Stimulated activated effector memory CD8-positive, alpha-beta T cell treated with anti-CD3 and anti-CD28 coated beads, Interleukin-12 subunit alpha, Interleukin-12 subunit beta, amount 100 ng/mL, for 72 hours (primary cell): ENCODE measurements around the gene SLC4A1AP.
"Not testable (repeated sequence)": the region's sequence is repeated elsewhere in the genome, so short reads cannot be mapped to it uniquely, and the experiment has no call there.

ENCODE experiments used
- ATAC-seq: fragments of 150-1000 bp; cut with Tn5 transposase; 2 replicates; pipeline ENCODE4 v1.10.0; 2021
- DNase-seq, 2 donors: peaks; one replicate each; pipeline ENCODE4 v3.0.0; 2021 to 2022; ENCODE audit warnings: low spot score in 2 of 2
- H3K27ac Mint-ChIP-seq: one replicate; pipeline ENCODE4 v1.8.0; 2022; ENCODE audit warnings: mild to moderate bottlenecking, mixed read lengths
- H3K36me3 Mint-ChIP-seq: one replicate; pipeline ENCODE4 v1.8.0; 2022; ENCODE audit warnings: mild to moderate bottlenecking, mixed read lengths
- H3K4me1 Mint-ChIP-seq: one replicate; pipeline ENCODE4 v1.8.0; 2022; ENCODE audit warnings: mixed read lengths
- H3K4me3 Mint-ChIP-seq: one replicate; pipeline ENCODE4 v1.8.0; 2022; ENCODE audit warnings: mild to moderate bottlenecking, mixed read lengths
- H3K9me3 Mint-ChIP-seq: one replicate; pipeline ENCODE4 v1.8.0; 2022; ENCODE audit warnings: mixed read lengths

SLC4A1AP gene

DNA sequence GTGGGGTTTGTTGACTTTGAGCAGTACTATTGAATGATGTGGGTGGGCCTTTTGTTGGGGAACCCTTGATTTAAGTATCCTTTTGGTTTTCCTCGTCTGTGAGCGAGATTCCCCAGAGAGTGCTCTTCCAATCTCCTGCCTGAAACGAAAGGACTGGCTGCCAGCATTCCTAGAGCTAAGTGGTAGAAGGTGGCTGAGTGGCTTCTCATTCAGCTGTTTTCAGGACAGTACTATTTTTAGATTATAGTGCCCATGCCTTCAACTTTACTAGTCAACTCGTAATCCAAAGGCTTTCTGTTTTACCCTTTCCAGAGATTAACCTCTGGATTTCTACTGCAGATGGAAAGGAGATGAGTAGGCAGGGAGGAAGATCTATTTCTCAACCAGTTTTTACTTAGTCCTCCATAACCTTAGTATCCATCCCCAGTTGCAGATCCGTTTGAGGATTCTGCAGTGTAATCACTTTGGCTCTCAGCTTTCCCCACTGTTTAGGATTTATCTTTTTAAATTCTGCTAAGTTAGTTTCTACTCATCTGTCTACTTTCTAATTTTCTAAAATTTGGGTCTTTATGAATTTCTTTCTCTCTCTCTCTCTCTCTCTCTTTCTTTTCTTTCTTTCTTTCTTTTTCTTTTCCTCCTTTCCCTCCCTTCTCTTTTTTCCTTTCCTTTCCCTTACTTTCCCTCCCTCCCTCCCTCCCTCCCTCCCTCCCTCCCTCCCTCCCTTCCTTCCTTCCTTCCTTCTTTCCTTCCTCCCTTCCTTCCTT lies 9.2 kb downstream of the SLC4A1AP start:
- no peaks in the 10 kb centered on the region for H3K9me3 Mint-ChIP-seq
- peak overlapping the region; percentile 9 for H3K27ac Mint-ChIP-seq
- DNase-seq (no peak), ATAC-seq (no peak)
- peaks cover 12% of the 10 kb centered on the region for H3K4me1 Mint-ChIP-seq
- peaks cover 100% of the 10 kb centered on the region for H3K36me3 Mint-ChIP-seq
- H3K4me3 Mint-ChIP-seq: no peak overlapping the region

DNA sequence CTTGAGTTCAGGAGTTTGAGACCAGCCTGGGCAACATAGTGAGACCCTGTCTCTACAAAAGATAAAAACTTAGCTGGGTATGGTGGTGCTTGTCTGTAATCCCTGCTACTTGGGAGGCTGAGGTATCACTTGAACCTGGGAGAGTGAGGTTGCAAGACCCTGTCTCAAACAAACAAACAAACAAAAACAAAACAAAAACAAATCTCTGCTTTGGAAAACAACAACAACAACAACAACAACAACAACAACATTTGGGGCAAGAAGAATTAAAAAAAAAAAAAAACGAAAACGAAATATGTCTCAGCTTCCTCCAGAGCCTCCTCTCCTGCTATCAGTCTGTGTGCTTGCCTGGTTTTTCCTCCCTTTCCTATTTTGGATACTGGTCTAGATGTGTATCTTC lies 16.9 kb downstream of the SLC4A1AP start:
- Mint-ChIP-seq H3K27ac (peak overlapping the region; percentile 95), H3K4me1 (peaks cover 47% of the 10 kb centered on the region), H3K36me3 (peaks cover 81% of the 10 kb centered on the region), H3K9me3 (no peaks in the 10 kb centered on the region), H3K4me3 (no peak overlapping the region)
- DNase-seq (peak in 1 of 2 donors; percentile 28), ATAC-seq (no peak)

DNA sequence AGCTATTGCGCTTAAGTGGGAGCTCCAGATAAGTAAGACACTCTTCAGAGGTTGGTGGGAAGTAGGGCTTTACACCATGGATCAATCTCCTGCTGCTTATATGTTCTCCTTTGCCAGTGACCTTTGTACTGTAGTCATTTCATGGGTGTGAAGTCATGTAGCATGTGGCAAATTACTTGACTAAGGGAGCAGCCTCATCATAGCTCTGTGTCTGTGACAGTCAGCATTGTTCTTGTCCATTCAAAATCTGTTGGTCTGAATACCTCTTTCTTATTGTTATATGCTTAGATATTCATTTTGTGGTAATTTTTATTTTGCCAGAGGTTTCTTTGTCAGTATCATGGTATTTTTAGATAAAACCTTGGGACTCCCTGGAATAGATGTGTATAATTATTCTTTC lies 18.2 kb downstream of the SLC4A1AP start:
- Mint-ChIP-seq H3K27ac (peak overlapping the region; percentile 95), H3K4me1 (peaks cover 48% of the 10 kb centered on the region), H3K36me3 (peaks cover 77% of the 10 kb centered on the region), H3K9me3 (no peaks in the 10 kb centered on the region), H3K4me3 (peak overlapping the region; percentile 26)
- ATAC-seq (peak; percentile 89), DNase-seq (peak in 1 of 2 donors; percentile 50)

DNA sequence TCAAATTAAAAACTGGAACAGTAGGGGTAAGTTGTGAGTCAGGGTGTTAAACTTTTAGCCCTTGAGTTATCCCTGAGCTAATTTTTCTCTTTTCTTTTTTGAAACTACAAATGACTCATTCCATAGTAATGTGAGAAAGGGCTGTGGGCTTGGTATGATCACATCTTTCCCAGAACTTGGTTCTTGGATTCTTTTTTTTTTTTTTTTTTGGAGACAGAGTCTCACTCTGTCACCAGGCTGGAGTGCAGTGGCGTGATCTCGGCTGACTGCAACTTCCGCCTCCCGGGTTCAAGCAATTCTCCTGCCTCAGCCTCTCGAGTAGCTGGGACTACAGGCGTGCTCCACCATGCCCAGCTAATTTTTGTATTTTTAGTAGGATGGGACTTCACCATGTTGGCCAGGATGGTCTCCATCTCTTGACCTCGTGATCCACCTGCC lies 18.7 kb downstream of the SLC4A1AP start:
- Mint-ChIP-seq H3K36me3 (peaks cover 73% of the 10 kb centered on the region), H3K27ac (peak overlapping the region; percentile 95), H3K4me3 (peak overlapping the region; percentile 26), H3K4me1 (peaks cover 48% of the 10 kb centered on the region)
- not testable (repeated sequence) for H3K9me3 Mint-ChIP-seq
- peak; percentile 83 for ATAC-seq
- peak in 1 of 2 donors; percentile 57 for DNase-seq

DNA sequence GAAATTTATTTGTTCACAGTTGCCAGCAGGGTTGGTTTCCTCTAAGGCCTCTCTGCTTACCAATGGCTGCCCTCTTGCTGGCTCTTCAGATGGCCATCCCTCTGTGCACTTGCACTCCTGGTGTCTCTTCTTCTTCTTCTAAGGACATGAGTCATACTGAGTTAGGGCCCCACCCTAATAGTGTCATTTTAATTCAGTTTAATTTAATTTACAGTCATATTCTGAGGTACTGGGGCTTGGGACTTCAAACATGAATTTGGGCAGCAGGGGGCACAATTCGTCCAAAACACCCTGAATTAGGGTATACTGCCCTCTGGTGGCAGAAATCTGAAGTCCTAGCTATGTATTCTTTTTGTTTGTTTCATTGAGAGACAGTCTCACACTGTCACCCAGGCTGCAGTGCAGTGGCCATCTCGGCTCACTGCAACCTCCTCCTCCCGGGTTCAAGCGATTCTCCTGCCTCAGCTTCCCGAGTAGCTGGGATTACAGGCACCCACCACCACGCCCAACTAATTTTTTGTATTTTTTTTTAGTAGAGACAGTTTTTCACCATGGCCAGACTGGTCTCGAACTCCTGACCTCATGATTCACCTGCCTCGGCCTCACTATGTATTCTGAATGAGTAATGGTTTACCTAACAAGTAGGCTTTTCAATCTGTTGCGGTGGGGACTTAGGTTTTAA lies 19.8 kb downstream of the SLC4A1AP start:
- Mint-ChIP-seq H3K4me1 (peaks cover 48% of the 10 kb centered on the region), H3K27ac (peak overlapping the region; percentile 95), H3K4me3 (peak overlapping the region; percentile 26), H3K36me3 (peaks cover 73% of the 10 kb centered on the region), H3K9me3 (no peaks in the 10 kb centered on the region)
- DNase-seq (peak; percentile 90 to 96), ATAC-seq (peak; percentile 74)

DNA sequence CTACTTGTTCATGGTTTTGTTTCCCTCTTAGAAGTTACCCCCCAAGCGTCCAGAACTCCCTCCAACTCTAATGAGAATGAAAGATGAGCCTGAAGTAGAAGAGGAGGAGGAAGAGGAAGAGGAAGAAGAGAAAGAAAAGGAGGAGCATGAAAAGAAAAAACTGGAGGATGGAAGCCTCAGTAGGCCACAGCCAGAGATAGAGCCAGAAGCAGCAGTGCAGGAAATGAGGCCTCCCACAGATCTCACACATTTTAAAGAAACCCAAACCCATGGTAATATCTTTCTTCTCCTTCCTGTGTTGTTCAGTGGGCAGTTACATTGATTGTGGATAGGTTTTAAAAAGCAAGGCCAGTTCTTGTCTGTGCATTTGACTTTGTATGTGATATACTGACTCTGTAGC lies 21.3 kb downstream of the SLC4A1AP start:
- H3K9me3 Mint-ChIP-seq: not testable (repeated sequence)
- Mint-ChIP-seq H3K27ac (peak overlapping the region; percentile 95), H3K36me3 (peaks cover 69% of the 10 kb centered on the region), H3K4me3 (peak overlapping the region; percentile 52), H3K4me1 (peaks cover 48% of the 10 kb centered on the region)
- peak in 1 of 2 donors; percentile 52 for DNase-seq
- ATAC-seq: peak; percentile 33

DNA sequence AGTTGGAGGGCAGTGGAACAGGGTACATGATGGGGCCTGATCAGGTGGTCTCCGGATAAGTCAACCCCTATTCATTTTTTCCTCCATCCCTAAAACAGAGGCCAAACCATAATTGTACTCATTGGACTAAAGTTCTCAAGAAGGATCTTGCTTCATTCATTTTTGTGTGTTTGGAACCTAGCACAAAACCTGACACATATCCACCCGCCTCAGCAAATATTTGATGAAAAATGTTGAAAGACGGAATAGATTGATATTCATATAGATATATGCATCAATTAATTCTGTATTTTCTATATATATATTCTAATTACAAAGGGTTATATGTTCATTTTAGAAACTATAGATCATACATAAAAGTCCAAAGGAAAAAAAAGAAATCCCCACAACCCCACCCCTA lies 21.9 kb downstream of the SLC4A1AP start:
- peak overlapping the region; percentile 52 for H3K4me3 Mint-ChIP-seq

DNA sequence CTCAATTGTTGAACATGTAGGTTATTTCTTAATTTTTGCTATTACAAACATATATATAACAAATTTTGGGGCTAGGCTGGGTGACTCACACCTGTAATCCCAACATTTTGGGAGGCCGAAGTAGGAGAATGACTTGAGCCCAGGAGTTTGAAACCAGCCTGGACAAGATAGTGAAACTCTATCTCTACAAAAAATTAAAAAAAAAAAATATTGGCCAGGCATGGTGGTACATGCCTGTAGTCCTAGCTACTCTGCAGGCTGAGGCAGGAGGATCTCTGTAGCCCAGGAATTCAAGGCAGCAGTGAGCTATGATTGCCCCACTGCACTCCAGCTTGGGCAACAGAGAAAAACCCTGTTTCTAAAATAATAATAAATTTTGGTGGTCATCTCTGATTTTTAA lies 23.5 kb downstream of the SLC4A1AP start:
- H3K27ac Mint-ChIP-seq: no peak overlapping the region
- no peak overlapping the region for H3K4me3 Mint-ChIP-seq
- DNase-seq: no peak
- no peaks in the 10 kb centered on the region for H3K9me3 Mint-ChIP-seq
- ATAC-seq: no peak
- H3K4me1 Mint-ChIP-seq: peaks cover 35% of the 10 kb centered on the region
- H3K36me3 Mint-ChIP-seq: peaks cover 75% of the 10 kb centered on the region

More for the DNA sequence above, 21.9 kb downstream of the SLC4A1AP start:
- H3K27ac Mint-ChIP-seq: peak overlapping the region; percentile 95
- ATAC-seq (no peak), DNase-seq (no peak)
- no peaks in the 10 kb centered on the region for H3K9me3 Mint-ChIP-seq
- H3K4me1 Mint-ChIP-seq: peaks cover 47% of the 10 kb centered on the region
- H3K36me3 Mint-ChIP-seq: peaks cover 66% of the 10 kb centered on the region

DNA sequence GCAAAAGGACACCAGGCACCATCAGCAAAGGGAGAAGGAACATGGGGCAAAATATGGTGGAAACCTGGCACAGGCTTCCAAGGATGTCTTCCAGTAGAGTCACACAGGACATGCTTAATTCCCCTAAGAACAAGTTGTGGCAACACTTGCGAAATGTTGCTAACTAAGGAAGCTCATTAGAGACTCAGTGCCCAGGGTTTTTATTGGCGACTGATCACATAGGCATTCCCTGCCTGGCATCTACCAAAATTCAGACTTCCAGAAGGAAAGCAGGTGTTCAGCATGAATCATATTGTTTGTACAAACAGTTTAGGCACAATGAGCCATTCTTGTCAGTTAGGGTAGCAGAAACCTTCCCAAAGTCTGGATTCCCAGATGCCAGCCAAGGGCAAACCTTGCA lies 25.7 kb downstream of the SLC4A1AP start:
- no peaks in the 10 kb centered on the region for H3K9me3 Mint-ChIP-seq
- H3K4me1 Mint-ChIP-seq: peaks cover 16% of the 10 kb centered on the region
- DNase-seq: peak in 1 of 2 donors; percentile 22
- H3K36me3 Mint-ChIP-seq: peaks cover 77% of the 10 kb centered on the region
- no peak overlapping the region for H3K4me3 Mint-ChIP-seq
- no peak for ATAC-seq
- H3K27ac Mint-ChIP-seq: no peak overlapping the region

DNA sequence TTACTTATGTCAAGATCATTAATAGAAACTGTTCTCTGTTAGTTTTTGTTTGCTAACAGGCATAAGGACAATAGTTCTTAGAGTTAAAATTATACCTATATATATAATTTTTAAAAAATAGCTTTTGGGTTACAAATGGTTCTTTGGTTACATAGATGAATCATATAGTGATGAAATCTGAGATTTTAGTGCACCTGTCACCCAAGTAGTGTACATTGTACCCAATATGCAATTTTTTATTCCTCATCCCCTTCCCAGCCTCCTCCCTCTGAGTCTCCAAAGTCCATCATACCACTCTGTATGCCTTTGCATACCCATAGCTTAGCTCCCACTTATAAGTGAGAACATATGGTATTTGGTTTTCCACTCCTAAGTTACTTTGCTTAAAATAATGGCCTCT lies 26.4 kb downstream of the SLC4A1AP start:
- DNase-seq (no peak), ATAC-seq (no peak)
- Mint-ChIP-seq H3K27ac (no peak overlapping the region), H3K36me3 (peaks cover 78% of the 10 kb centered on the region), H3K4me3 (no peak overlapping the region), H3K4me1 (peaks cover 10% of the 10 kb centered on the region), H3K9me3 (no peaks in the 10 kb centered on the region)

DNA sequence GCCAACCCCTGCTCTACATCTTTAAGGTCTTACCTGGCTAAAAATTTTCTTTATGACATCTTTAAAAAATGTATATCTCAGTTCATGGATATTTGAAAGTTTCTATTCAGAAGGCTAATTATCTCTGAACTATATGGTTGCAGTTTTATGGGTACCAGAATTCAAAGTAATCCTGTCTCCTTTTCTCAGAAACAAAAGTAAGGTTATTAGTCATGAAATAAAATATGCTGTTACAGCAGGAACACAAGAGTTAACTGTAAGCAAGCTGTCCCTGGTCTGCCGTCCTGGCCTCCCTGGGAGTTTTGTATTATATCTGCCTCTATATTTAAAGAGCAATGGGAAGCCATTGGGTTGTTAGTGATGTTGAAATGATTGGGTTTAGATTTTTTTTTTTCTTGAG lies 34.0 kb downstream of the SLC4A1AP start:
- Mint-ChIP-seq H3K36me3 (peaks cover 59% of the 10 kb centered on the region), H3K27ac (peak overlapping the region; percentile 69), H3K9me3 (no peaks in the 10 kb centered on the region), H3K4me1 (peaks cover 24% of the 10 kb centered on the region), H3K4me3 (peak overlapping the region; percentile 4)
- ATAC-seq (peak; percentile 66), DNase-seq (peak in 1 of 2 donors; percentile 40)

DNA sequence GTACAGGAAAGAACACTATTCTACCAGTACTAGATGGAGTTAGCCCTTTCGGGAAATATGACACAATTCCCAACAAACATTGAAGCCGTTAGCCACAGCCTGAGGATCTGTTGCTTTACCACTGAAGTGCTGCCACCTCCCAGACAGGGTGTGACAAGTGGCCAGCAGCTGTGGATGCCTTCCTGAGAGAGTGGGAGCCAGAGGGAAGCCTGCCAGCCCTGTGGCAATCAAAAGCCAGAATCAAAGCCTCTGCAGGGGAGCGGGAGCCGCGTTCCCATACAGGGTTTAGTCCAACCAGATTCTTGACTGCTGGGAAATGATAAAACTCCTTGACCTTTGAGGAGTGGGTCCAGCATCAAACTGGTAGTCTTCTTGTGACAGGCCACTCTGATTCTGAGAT lies 38.0 kb downstream of the SLC4A1AP start:
- peaks cover 50% of the 10 kb centered on the region for H3K4me1 Mint-ChIP-seq
- ATAC-seq (no peak), DNase-seq (no peak)
- H3K9me3 Mint-ChIP-seq: no peaks in the 10 kb centered on the region
- H3K36me3 Mint-ChIP-seq: peaks cover 20% of the 10 kb centered on the region
- no peak overlapping the region for H3K27ac Mint-ChIP-seq
- H3K4me3 Mint-ChIP-seq: no peak overlapping the region

DNA sequence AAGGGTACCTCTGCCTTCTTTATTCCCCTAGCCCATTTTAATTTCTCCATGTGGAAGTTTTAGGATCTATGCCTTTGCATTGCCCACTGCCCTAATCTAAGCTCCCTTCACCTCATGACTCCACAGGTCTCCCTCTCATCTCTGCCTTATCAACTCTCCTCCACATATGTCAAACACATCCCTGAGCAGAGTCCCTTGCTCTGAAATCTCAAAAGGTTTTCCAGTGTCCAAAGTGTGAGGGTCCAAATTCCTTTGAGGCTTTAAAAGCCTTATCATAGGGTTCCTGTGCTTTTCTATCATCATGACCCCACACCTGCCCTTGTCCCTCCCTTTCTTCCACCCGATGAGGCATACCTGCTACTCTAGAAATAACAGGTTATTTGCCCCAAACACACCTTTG lies 38.6 kb downstream of the SLC4A1AP start:
- Mint-ChIP-seq H3K4me1 (peaks cover 49% of the 10 kb centered on the region), H3K9me3 (no peaks in the 10 kb centered on the region), H3K4me3 (no peak overlapping the region), H3K27ac (peak overlapping the region; percentile 38), H3K36me3 (peaks cover 14% of the 10 kb centered on the region)
- DNase-seq (no peak), ATAC-seq (no peak)

DNA sequence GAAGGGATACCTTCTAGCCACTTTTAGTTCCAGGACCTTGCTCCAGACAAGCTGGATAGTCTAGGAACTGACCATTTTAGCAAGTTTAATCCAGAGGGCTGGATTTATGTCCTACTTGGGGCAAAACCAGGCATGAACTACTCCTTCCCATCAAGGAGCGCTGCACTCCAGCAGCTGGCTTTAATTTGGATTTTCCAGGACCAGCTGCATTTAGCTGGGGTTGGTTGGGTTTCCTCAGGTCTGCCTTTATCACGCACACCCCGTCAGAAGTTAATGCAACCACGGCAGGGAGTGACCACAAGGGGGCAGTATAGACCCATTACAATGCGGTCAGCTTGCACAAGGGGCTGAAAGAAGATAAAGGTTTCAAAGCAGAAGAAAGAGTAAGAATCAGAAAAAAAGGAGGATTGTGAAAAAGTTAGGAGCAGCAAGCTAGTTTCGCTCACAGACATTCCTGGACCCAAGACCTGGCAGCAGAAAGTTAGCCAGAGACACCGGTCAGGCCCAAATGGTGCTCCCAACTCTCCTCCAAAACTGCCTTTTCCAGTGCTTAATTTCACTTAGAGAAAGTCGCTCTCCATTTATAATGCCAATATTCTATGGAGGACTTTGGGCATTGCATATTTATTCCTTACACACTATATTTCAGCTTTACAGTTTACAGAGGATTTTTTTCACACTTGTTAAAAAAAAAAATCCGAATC lies 40.1 kb downstream of the SLC4A1AP start:
- no peak overlapping the region for H3K4me3 Mint-ChIP-seq
- peaks cover 44% of the 10 kb centered on the region for H3K4me1 Mint-ChIP-seq
- H3K36me3 Mint-ChIP-seq: peaks cover 6% of the 10 kb centered on the region
- ATAC-seq (peak; percentile 76), DNase-seq (peak; percentile 81 to 91)
- H3K27ac Mint-ChIP-seq: no peak overlapping the region
- H3K9me3 Mint-ChIP-seq: no peaks in the 10 kb centered on the region

DNA sequence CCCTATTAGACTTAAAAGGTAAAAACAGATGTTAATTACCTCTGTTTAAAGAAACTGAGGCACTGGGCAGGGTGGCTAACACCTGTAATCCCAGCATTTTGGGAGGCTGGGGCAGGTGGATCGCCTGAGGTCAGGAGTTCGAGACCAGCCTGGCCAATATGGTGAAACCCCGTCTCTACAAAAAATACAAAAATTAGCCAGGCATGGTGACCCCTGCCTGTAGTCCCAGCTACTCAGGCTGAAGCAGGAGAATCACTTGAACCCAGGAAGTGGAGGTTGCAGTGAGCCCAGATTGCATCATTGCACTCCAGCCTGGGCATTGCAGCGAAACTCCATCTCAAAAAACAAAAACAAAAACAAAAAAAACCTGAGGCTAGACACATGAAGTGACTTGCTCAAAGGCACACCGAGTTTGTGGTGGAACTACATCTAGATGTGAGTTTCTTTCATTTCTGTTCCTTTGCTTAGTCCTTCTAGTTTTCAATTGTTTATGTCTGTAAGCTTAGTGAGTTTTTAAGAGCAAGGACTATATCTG lies 40.7 kb downstream of the SLC4A1AP start:
- H3K27ac Mint-ChIP-seq: no peak overlapping the region
- H3K9me3 Mint-ChIP-seq: no peaks in the 10 kb centered on the region
- H3K36me3 Mint-ChIP-seq: peaks cover 6% of the 10 kb centered on the region

More for the DNA sequence above, 40.7 kb downstream of the SLC4A1AP start:
- ATAC-seq (no peak), DNase-seq (no peak)
- Mint-ChIP-seq H3K4me3 (no peak overlapping the region), H3K4me1 (peaks cover 44% of the 10 kb centered on the region)
